Activated CD8-positive, alpha-beta memory T cell treated with anti-CD3 and anti-CD28 coated beads for 48 hours (primary cell): Measurements from ENCODE around the gene THAP11.

ENCODE experiments used
- DNase-seq, 3 experiments: peaks; one replicate each; pipeline ENCODE4 v3.0.0-alpha.2; 2020; ENCODE audit warnings: low read depth in 2 of 3, low spot score in 2 of 3

The THAP11 gene

GRCh38 chr16:67841816-67842508 lies at the start of gene THAP11:
TSS of gene THAP11 (plus strand) at chr16:67842320. CDS start at chr16:67842555, 235 bp downstream.
- DNase-seq, result peak; percentile 84 to 90 (median 87)

GRCh38 chr16:67796099-67796718 lies 45.9 kb upstream of the THAP11 start:
- DNase-seq, result no peak

GRCh38 chr16:67800338-67800926 lies 41.7 kb upstream of the THAP11 start:
- no peak for DNase-seq

DNA sequence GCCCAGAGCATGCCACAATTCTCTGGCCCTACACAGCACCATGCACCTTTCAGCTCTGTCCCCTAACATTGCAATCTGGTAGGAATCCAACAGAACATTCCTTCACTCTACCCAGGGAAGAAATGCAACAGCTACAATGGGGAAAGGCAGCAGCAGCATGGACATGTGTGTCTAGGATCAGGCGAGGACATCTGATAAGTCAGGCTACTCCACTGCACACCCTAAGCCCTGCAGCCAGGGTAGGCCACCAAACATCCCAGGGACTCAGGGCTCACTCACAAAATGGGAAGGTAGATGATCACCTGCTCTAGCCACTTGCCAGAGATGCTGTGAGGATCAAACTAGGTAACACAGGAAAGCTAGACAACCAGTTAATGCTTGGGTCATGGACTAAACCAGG lies 40.9 kb upstream of the THAP11 start:
- DNase-seq, result no peak

DNA sequence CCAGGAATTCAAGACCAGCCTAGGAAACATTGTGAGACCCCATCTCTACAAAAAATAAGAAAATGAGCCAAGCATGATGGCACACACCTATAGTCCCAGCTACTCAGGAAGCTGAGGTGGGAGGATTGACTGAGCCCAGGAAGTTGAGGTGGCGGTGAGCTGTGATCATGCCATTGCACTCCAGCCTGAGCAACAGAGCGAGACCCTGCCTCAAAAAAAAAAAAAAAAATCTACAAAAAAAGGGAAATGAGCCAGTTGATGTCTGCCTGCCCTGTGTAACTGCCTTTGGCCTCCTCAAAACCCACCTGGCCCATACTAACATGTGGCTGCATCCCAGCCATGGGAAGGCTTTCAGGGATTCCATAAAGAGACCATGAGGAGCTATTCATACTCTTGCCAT lies 40.2 kb upstream of the THAP11 start:
- no peak for DNase-seq

DNA sequence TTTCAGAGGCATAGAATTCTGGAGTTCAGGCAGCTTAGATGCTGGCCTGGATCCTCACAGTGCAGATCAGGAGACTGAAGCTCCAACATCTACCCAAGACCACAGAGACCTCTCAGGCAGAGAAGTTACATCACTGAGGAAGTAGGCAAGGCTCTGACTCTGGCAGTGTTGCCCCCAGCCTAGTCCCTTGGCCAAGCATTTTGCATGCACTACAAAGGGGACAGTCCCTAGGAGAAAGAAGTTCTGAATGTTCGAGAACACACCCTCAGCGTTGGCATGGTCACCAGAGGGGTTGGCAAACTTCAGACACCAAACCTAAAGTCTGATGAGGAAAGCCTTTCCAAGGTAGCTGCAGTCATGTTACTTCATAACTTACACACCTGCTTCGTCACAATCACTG lies 38.2 kb upstream of the THAP11 start:
- no peak for DNase-seq

DNA sequence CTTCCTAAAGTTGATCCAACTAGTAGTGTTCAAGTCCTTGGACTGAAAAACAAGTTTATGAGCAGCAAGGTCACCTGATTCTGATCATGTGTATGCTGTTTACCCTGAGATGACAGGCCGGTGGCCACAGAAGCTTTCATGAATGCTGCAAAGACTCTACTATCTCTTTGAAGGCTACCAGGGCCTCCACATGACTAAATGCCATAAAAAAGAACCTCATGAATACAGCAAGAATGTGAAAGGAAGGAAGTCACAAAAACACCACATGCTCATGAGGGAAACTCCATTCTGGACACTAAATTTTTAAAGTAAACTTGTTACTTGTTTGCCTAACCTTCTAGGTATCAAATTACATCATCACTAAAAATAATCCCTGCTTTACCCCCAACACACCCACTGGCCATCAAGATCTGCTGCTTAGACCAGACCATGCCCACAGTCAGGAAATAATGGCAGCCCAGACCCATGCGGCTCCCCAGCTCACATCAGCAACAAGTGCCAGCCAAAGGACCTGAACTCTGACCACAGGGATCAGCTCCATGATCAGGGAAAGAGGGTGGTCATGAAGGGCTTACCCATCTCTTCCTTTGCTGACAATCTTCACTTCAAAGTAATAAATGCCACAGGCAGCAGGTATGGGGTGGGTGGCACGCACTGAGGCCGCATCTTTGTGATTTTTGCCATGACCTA lies 37.1 kb upstream of the THAP11 start:
- no peak for DNase-seq

GRCh38 chr16:67805718-67806427 lies 36.2 kb upstream of the THAP11 start:
- no peak for DNase-seq

GRCh38 chr16:67806428-67807147 lies 35.5 kb upstream of the THAP11 start, which contains the start of the genes RANBP10 and TSNAXIP1:
TSS of gene RANBP10 (minus strand) at chr16:67806560. CDS start at chr16:67806536, 24 bp downstream.
TSS of gene TSNAXIP1 (plus strand) at chr16:67806889. CDS start at chr16:67807150, 261 bp downstream.
- DNase-seq, result peak; percentile 81 to 87 (median 84)

DNA sequence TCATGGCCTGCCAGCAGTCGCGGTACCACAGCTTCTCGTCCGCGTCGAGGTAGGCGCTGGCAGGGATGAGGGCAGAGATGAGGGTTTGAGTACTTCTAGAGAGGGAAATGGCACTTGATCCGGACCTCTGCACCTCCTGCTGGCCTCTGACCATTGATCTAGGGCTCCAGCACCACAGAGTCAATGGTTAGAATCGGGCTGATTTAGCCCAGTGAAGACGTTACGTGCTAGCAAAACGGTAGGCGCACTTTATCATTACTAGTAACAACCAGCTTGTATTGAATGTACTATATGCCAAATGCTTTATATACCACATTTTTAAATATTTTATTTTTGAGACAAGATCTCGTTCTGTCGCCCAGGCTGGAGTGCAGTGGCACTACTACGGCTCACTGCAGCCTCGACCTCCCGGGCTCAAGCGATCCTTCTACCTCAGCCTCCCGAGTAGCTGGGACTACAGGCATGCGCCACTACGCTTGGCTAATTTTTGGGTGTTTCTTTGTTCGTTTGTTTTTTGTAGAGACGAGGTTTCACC lies 34.9 kb upstream of the THAP11 start:
- DNase-seq, result no peak

- DNase-seq, result no peak
Observed at GRCh38 chr16:67811899-67812298, 30.2 kb upstream of the THAP11 start.

DNA sequence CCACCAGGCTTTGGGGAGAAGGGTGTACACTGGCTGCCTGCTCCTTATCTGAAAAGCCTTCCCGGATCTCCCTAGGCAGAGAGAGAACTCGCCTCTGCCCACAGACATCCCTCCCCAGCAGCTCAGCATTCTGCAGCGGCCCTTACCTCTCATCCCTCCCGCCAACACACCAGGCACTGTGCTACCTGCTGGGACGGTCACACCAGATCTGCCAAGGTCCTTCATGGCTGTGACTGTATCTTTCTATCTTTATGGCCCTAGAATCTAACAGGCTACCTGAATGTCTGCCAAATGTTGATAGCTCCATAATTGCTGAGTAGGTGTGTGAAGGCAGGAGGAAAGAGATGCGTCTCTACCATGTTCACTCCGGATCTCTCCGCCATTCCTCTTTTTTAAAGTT lies 27.6 kb upstream of the THAP11 start:
- DNase-seq, result no peak

GRCh38 chr16:67820608-67821259 lies 21.4 kb upstream of the THAP11 start:
- DNase-seq, result no peak

DNA sequence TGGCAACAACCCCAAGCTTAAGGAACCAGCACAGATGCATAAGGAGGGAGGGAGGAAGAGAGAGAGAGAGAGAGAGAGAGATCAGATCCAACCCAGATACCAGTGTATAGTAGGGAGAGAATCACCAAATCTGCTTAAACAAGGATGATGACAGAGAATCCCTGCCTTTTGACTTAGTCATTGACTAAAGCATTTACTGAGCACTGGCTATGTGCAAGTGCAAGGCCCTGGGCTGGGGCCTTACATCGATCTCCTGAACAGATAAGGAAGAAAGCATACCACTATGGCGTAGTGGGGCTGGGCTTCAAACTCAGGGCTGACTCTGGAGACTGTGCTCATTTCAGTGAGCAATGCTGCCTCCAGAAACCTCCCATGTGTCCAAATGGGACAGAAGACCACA lies 19.6 kb upstream of the THAP11 start:
- no peak for DNase-seq

GRCh38 chr16:67825119-67825518 lies 17.0 kb upstream of the THAP11 start:
- DNase-seq, result no peak

DNA sequence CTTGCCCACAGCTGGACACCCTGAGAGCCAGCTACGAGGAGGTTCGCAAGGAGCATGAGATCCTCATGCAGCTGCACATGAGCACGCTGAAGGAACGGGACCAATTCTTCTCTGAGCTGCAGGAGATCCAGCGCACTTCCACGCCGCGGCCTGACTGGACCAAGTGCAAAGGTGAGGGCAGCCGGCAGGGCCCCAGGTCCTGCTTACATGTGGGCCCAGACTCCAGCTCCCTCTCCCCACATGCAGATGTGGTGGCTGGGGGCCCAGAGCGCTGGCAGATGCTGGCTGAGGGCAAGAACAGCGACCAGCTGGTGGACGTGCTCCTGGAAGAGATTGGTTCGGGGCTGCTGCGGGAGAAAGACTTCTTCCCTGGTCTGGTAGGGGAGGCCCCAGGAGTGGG lies 16.2 kb upstream of the THAP11 start:
- no peak for DNase-seq

DNA sequence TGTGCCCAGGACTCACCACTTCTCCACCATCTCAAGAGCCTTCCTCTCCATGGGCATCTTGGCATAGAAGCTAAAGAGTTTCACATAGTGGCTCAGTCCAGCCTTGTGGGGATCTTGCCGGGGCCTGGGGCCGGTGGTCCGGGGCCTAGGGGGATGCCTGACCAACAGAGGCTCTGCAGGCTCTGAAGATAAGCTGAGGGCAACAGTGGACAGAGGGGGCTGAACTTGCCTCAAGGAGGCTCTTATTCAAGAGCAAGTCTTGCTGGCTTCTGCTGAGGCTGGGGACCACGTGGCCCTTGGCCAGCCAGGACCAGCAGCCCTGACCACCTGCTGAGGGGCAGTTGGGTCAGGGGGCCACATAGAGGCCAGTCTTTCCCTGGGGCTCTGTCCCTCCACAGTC lies 13.5 kb upstream of the THAP11 start:
- no peak for DNase-seq

DNA sequence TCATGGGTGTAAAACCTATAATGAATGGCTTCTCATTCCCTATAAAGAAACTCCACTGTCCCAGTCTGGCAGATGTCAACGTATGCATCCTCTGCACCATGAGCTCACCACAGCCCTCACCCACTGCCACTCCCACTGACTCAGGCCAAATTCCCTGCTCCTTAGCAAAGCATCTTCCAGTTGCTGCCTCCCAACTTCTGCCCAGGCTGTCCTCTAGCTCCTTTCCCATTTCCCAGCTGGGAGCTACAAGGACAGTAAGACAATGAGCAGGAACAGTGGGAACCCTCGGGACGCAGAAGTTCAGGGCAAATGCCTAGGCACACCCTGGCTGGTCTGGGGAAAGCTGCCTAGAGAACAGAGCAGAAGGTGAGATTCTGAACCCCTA lies 9.1 kb upstream of the THAP11 start:
- DNase-seq, result no peak

DNA sequence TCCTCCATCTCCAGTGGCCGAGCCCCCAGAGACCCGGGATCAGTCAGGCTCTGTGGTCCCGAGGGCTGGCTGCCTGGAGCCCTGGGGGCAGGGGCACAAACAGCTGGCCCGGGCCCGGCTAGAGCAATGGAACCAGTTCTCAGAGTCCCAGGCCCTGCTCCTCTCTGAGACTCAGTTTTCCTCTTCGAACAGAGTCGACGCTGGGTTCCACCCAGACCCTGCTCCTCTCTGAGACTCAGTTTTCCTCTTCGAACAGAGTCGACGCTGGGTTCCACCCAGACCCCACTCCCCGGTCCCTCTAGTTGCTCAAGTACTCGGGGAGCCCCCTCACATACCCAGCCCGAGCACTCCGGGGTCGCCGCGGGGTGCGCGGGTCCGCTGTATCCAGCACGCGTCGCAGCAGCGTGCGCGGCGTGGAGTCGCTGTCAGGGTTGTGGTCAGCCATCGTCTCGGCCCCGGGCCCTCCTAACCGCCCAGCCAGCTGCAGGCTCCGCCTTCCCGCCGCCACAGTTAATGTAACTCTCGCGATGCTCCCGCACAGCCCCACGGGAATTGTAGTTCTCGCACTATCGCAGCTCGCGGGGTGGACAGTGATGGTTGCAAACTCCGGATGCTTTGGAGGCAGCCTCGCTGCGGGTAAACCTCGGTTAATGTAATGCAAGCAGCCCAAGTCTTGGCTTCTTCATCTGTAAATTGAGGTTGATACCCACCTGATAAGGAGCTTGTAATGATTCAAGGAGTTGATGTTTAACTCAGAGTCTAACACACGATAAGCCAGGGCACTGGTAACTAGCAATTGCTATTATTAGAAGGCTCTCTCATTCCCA lies 8.5 kb upstream of the THAP11 start:
- DNase-seq, result peak; percentile 83 to 91 (median 86)
